Psoas muscle (tissue), 8 donors: ENCODE measurements around the gene CBFA2T3. TPM values are rescaled to one million over a fixed set of nuclear protein-coding genes. Genes with fewer than 3 reads are reported as not detected.

Source experiments
- ATAC-seq, 4 donors: fragments of 200-7000 bp; cut with Tn5 transposase; one replicate each; pipeline ENCODE4 v1.9.1; 2020; ENCODE audit warnings: moderate library complexity in 3 of 4, mild to moderate bottlenecking in 2 of 4
- DNase-seq, 2 donors: peaks; one replicate each; pipeline ENCODE4 v3.0.0-alpha.2; 2020
- H3K27ac ChIP-seq: fragments of 200-600 bp; one replicate; pipeline ENCODE4 v1.8.0; 2022
- H3K27me3 ChIP-seq, 3 donors: fragments of 200-600 bp in 1 of 3; one replicate each; pipeline versions ENCODE4 v1.6.1 to v1.8.0; 2013 to 2022; ENCODE audit warnings: low read length in 2 of 3, mild to moderate bottlenecking in 2 of 3, moderate library complexity in 1 of 3; ENCODE audit not compliant: insufficient read depth in 3 of 3
- H3K36me3 ChIP-seq, 2 donors: fragments of 200-600 bp in 1 of 2; one replicate each; pipeline versions ENCODE4 v1.6.1 to v1.8.0; 2013 to 2022; ENCODE audit warnings: low read depth in 1 of 2, mild to moderate bottlenecking in 1 of 2, moderate library complexity in 1 of 2; ENCODE audit not compliant: insufficient read depth in 1 of 2
- H3K4me1 ChIP-seq: fragments of 200-600 bp; one replicate; pipeline ENCODE4 v1.8.0; 2022
- H3K4me3 ChIP-seq: fragments of 200-600 bp; one replicate; pipeline ENCODE4 v1.8.0; 2022; ENCODE audit warnings: mild to moderate bottlenecking
- H3K9me3 ChIP-seq: fragments of 200-600 bp; one replicate; pipeline ENCODE4 v1.8.0; 2022
- WGBS, 3 donors: extraction: QIAGEN DNeasy Blood & Tissue Kit; methylation state at CpG; one replicate each; pipeline versions ENCODE4 v1.1.6 to v1.1.7; 2013; 5-methylcytosine and 5-hydroxymethylcytosine counted together
- intact Hi-C, 2 donors: fragments of 100-400 bp; cut with DNase I; formaldehyde crosslinking; loops; one replicate each; pipeline versions ENCODE4 v1.11.0 to v1.14.2; 2022
- polyA plus RNA-seq, 3 donors: library from polyadenylated mRNA; stranded (reverse); fragments of 200-250 nt; gene quantifications; one replicate each; pipeline ENCODE4 v1.2.3, GENCODE V29; 2013
- total RNA-seq, 4 donors: library from RNA; stranded (reverse); fragmentation: NEBNext Ultra II Directional in 2 of 4; extraction: Animal tissue kit (Norgen Biotek cat#: 25700) in 2 of 4; gene quantifications; one replicate each; pipeline versions ENCODE4 v1.2.1 to v1.2.4, GENCODE V29; 2021 to 2023
- TF ChIP-seq, protein P1 (sequence below): fragments of 200-600 bp; IDR thresholded peaks from one replicate; pipeline ENCODE4 v1.8.0; 2022; ENCODE audit warnings: antibody characterized with exemption
- donor health status: healthy with polysubstance abuse.
- donor health status: DM: no; HTN: no; CAD: no; lungs with moderate emphysema.
- donor health status: Bipolar disorder and iron deficiency.
- donor health status: healthy.
- donor health status: DM: yes; HTN: yes; CAD: no.
- donor health status: DM: no; HTN: no; CAD: no.
- donor health status: DM: no; HTN: no; CAD: no.
- donor health status: DM: yes; HTN: yes; CAD: no.

CBFA2T3 gene
- total and polyA plus RNA-seq, 7 donors = 2.6 to 15.0 (median 6.0) TPM

DNA sequence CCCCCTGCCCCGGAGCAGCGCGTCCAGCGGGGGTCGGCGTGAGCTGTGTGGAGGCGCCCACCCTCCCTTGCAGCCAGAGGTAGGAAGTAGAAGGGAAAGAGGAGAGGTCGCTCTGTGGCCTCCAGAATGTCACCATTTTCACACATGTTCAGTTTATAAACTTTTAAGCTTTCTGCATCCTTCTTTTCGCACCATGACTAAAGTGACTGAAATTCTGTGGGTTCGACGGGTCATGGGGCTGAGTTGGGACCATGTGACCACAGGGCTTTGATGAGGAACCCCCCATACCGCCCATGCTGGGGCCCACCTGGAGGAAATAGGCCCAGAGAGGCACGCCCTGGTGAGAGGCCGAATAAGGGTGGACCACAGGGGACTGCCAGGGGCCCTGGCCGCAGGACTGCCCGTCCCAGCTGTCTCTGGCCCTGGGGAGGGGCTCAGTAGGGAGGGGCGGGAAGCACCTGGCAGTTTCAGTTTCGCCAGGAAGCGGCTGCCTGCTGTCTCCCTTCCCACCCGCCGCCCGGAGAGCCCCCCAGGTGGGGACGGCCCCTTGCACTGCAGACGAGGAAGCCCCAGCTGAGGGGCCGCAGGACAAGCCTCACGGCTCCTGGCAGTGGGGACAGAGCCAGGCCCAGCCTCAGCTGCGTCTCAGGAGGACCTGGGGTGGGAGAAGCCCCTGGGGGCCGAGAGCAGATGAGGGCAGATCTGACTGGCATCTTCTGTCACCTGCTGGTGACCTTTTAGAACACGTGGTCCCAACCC, 9.0 kb downstream of the CBFA2T3 start:
- 39 to 47% (median 45%) methylated on average over 27 to 29 of the region's 29 CpGs for WGBS, 3 donors
- H3K4me1 ChIP-seq = no peaks in the 10 kb centered on the region
- no peaks in the 10 kb centered on the region for H3K36me3 ChIP-seq
- no peaks in the 10 kb centered on the region for H3K9me3 ChIP-seq
- TF ChIP-seq, protein P1, sequence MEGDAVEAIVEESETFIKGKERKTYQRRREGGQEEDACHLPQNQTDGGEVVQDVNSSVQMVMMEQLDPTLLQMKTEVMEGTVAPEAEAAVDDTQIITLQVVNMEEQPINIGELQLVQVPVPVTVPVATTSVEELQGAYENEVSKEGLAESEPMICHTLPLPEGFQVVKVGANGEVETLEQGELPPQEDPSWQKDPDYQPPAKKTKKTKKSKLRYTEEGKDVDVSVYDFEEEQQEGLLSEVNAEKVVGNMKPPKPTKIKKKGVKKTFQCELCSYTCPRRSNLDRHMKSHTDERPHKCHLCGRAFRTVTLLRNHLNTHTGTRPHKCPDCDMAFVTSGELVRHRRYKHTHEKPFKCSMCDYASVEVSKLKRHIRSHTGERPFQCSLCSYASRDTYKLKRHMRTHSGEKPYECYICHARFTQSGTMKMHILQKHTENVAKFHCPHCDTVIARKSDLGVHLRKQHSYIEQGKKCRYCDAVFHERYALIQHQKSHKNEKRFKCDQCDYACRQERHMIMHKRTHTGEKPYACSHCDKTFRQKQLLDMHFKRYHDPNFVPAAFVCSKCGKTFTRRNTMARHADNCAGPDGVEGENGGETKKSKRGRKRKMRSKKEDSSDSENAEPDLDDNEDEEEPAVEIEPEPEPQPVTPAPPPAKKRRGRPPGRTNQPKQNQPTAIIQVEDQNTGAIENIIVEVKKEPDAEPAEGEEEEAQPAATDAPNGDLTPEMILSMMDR = no peak
- H3K27me3 ChIP-seq = peaks cover 0 to 51% (median 14%) of the 10 kb centered on the region in 3 donors
- intact Hi-C loops = no loop called here
- peak; percentile 7 to 47 for DNase-seq
- no peak overlapping the region for H3K4me3 ChIP-seq
- no peak for ATAC-seq
- H3K27ac ChIP-seq = no peak overlapping the region

DNA sequence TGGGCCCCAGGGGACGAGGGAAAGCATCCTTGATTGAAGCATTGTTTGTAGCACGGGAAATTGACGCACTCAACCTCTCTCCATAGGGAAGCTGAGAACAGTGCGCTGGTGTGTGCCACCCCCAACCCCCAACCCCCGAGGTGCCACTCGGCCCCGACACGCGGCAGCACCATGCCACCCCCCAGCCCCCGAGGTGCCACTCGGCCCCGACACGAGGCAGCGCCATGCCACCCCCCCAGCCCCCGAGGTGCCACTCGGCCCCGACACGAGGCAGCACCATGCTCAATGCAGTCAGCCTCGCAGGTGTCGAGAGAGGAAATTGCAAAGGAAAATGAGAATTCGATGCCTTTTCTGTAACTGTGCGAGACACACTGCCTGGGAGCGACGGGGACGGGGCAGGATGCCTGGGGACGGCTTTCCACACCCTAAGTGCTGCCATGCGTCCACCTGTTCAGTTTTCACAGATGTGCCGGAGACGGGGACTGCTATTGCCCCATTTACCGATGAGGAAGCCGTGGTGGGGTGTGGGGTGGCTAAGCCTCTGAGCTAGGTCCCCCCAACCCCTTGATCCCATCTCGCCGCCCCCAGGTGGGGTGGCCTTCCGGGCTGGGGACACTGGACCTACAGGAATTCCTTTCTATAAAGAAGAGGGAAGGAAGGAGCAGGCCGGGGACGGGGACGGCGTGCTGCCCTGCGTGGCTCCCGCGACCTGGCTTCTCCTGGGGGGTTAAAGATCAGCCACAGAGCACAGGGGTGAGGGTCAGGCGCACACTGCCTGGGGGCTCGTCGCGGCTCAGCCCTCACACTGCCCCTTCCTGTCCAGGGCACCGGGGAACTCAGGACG, 9.8 kb downstream of the CBFA2T3 start:
- Histone ChIP-seq H3K27ac (no peak overlapping the region), H3K9me3 (no peaks in the 10 kb centered on the region), H3K27me3 (peaks cover 0 to 48% (median 14%) of the 10 kb centered on the region in 3 donors), H3K4me1 (no peaks in the 10 kb centered on the region), H3K4me3 (no peak overlapping the region), H3K36me3 (no peaks in the 10 kb centered on the region)
- intact Hi-C loops = no loop called here
- ATAC-seq (no peak), DNase-seq (peak; percentile 7 to 43)
- 64 to 69% (median 64%) methylated on average over 46 to 47 of the region's 47 CpGs for WGBS, 3 donors
- TF ChIP-seq, protein P1 = no peak

DNA sequence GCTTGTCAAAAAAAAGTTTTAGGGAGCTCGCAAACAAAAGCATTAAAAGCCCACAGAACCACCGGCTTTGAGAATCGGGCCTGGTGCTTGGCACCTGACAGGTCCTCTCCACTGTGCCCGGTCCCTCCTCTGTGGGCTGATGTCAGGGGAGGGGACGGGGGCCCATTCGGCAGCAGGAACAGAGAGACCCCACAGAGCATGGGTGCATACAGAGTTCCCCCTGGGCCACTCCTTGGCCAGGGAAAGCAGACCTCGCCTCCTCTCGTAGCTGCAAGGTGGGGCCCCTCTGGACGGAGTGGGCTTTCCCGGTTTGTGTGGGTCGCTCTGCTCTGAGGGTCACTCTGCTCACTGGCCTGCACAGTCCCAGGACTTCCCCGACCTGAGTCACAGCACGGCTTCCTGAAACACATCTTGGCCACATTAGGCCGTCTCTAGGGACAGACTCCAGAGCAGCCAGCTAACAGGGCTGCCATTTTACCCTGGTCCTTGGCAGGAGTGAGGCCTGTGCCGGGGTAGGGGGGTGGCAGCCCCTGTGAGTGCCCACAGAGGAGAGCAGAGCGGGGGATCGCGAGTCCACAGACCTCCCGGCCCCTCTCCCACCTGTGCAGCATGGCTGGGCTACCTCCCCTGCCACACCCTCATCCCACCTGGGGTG, 11.1 kb downstream of the CBFA2T3 start:
- intact Hi-C loops = no loop called here
- TF ChIP-seq, protein P1 = no peak
- Histone ChIP-seq H3K27ac (no peak overlapping the region), H3K36me3 (no peaks in the 10 kb centered on the region), H3K27me3 (peaks cover 0 to 48% (median 14%) of the 10 kb centered on the region in 3 donors), H3K4me1 (no peaks in the 10 kb centered on the region), H3K9me3 (no peaks in the 10 kb centered on the region), H3K4me3 (no peak overlapping the region)
- DNase-seq (no peak), ATAC-seq (no peak)
- WGBS, 3 donors = 83 to 85% (median 83%) methylated on average over 19 of the region's 19 CpGs

DNA sequence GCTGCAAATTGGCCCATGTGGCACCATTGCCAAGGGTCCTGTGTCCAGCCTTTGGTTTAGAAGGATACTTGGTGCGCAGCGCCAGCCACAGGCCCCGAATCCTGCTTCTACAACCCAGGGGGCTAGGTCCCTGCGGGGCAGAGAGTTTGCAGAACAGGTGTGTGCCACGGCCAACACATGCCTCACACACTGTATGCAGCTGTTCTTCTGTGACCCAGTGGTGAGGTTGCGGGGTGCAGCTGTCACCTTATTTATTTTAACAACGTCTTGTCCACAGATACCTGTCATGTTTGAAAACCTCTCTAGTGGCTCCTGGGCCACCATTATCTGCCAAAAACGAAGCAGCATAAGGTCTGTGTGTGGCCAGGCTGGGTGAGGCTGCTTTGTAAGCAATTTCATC, 11.6 kb downstream of the CBFA2T3 start:
- no peak overlapping the region for H3K4me3 ChIP-seq
- intact Hi-C loops = no loop called here
- no peaks in the 10 kb centered on the region for H3K36me3 ChIP-seq
- no peak overlapping the region for H3K27ac ChIP-seq
- H3K27me3 ChIP-seq = peaks cover 0 to 48% (median 13%) of the 10 kb centered on the region in 3 donors
- H3K4me1 ChIP-seq = no peaks in the 10 kb centered on the region
- WGBS, 3 donors = 49 to 58% (median 52%) methylated on average over 8 of the region's 8 CpGs
- H3K9me3 ChIP-seq = no peaks in the 10 kb centered on the region
- TF ChIP-seq, protein P1 = no peak
- ATAC-seq (no peak), DNase-seq (peak in 1 of 2 donors; percentile 18)
